ENCODE results near the gene SPRED3. TPM values are rescaled to one million over a fixed set of nuclear protein-coding genes. Genes with fewer than 3 reads are reported as not detected.

SPRED3 gene
- total RNA-seq, 2 experiments from 2014 or later, result 3.0 to 4.5 TPM

GRCh38 chr19:38385057-38385803 lies 3.3 kb upstream of the SPRED3 start:
- CTCF ChIA-PET, result interaction anchor here (1.0 kb wide), 1 partner anchor 11 kb away, joined by 4 read pairs; the partner anchor contains the start of gene PSMD8
- intact Hi-C loops (cut with DNase I, micrococcal nuclease), result loop anchor here (5.0 kb wide), 5 partner anchors 48 to 447 kb away; partner anchors contain the start of genes CATSPERG (in 1 of the 2), ECH1 (in 1 of the 2), EIF3K (in 1 of the 2) and MAP4K1 (in 1 of the 2)
- H3K9me3 Mint-ChIP-seq (ENCODE audit: low read depth), result no peaks in the 10 kb centered on the region
- H3K4me1 Mint-ChIP-seq, result peaks cover 24% of the 10 kb centered on the region
- ATAC-seq, result no peak
- H3K27ac Mint-ChIP-seq, result no peak overlapping the region
- peak; percentile 19 for DNase-seq
- H3K36me3 Mint-ChIP-seq (ENCODE audit: low read depth), result peaks cover 53% of the 10 kb centered on the region
- H3K4me3 Mint-ChIP-seq, result no peak overlapping the region
- POLR2A ChIA-PET, result interaction anchor here (1.1 kb wide), 1 partner anchor 11 kb away, joined by 3 read pairs; the partner anchor contains the start of gene PSMD8
- peaks cover 9% of the 10 kb centered on the region for H3K27me3 Mint-ChIP-seq

- DNase-seq (peak; percentile 30), ATAC-seq (no peak)
- CTCF ChIA-PET, result no interaction called here
- intact Hi-C loops (cut with DNase I, micrococcal nuclease), result loop anchor here (2.0 to 5.0 kb wide), 6 partner anchors 23 to 446 kb away; partner anchors contain the start of genes CATSPERG (in 1 of the 2), ECH1 (in 1 of the 2), EIF3K (in 1 of the 2) and MAP4K1 (in 1 of the 2)
- peaks cover 24% of the 10 kb centered on the region for H3K4me1 Mint-ChIP-seq
- H3K9me3 Mint-ChIP-seq (ENCODE audit: low read depth), result no peaks in the 10 kb centered on the region
- peaks cover 47% of the 10 kb centered on the region for H3K36me3 Mint-ChIP-seq (ENCODE audit: low read depth)
- no peak overlapping the region for H3K4me3 Mint-ChIP-seq
- POLR2A ChIA-PET, result no interaction called here
- H3K27me3 Mint-ChIP-seq, result peaks cover 11% of the 10 kb centered on the region
- no peak overlapping the region for H3K27ac Mint-ChIP-seq
Observed at GRCh38 chr19:38385804-38386257, 2.7 kb upstream of the SPRED3 start.

- DNase-seq, result no peak
- Mint-ChIP-seq H3K9me3 (ENCODE audit: low read depth) (no peaks in the 10 kb centered on the region), H3K4me1 (peaks cover 24% of the 10 kb centered on the region), H3K4me3 (no peak overlapping the region), H3K27me3 (peaks cover 13% of the 10 kb centered on the region), H3K27ac (no peak overlapping the region), H3K36me3 (ENCODE audit: low read depth) (peaks cover 41% of the 10 kb centered on the region)
- intact Hi-C loops (cut with DNase I, micrococcal nuclease), result loop anchor here (2.0 to 5.0 kb wide), 6 partner anchors 24 to 446 kb away; partner anchors contain the start of genes CATSPERG (in 1 of the 2), ECH1 (in 1 of the 2), EIF3K (in 1 of the 2) and MAP4K1 (in 1 of the 2)
- ChIA-PET POLR2A (no interaction called here), CTCF (interaction anchor here (0.6 kb wide), 1 partner anchor 12 kb away, joined by 7 read pairs; the partner anchor contains the start of gene PSMD8)
- ATAC-seq, result no peak
Observed at GRCh38 chr19:38386300-38386970, 2.1 kb upstream of the SPRED3 start.

- H3K36me3 Mint-ChIP-seq (ENCODE audit: low read depth), result peaks cover 35% of the 10 kb centered on the region
- intact Hi-C loops (cut with DNase I, micrococcal nuclease), result loop anchor here (1.0 to 5.0 kb wide), 7 partner anchors 24 to 445 kb away; partner anchors contain the start of genes CATSPERG (in 1 of the 2), ECH1 (in 1 of the 2), EIF3K (in 1 of the 2) and MAP4K1 (in 1 of the 2)
Observed at GRCh38 chr19:38386971-38387549, 1.4 kb upstream of the SPRED3 start.

GRCh38 chr19:38387550-38388348 lies 748 bp upstream of the SPRED3 start, which contains the start of gene GGN:
Gene GGN, minus strand, starts transcription at chr19:38388034. Its CDS starts 773 bp downstream, at chr19:38387261.
- POLR2A ChIA-PET, result interaction anchor here (0.5 to 1.9 kb wide), 7 partner anchors 10 to 1158 kb away, joined by 3 to 26 read pairs (median 3); partner anchors contain the start of genes FAM98C and PSMD8
- Mint-ChIP-seq H3K4me1 (peaks cover 26% of the 10 kb centered on the region), H3K27me3 (peaks cover 14% of the 10 kb centered on the region), H3K4me3 (peak within 1 kb of the TSS; percentile 75), H3K9me3 (ENCODE audit: low read depth) (no peaks in the 10 kb centered on the region), H3K27ac (peak within 1 kb of the TSS; percentile 76), H3K36me3 (ENCODE audit: low read depth) (peaks cover 28% of the 10 kb centered on the region)
- CTCF ChIA-PET, result interaction anchor here (0.7 to 3.6 kb wide), 4 partner anchors 12 to 105 kb away, joined by 3 to 28 read pairs (median 7); partner anchors contain the start of genes FAM98C and PSMD8
- intact Hi-C loops (cut with DNase I, micrococcal nuclease), result loop anchor here (1.0 to 5.0 kb wide), 14 partner anchors 13 to 463 kb away; partner anchors contain the start of genes PSMD8 (in 2 of the 2), CATSPERG (in 1 of the 2), ECH1 (in 1 of the 2) and EIF3K (in 1 of the 2)
- peak; percentile 94 for DNase-seq
- ATAC-seq, result peak; percentile 81

More at GRCh38 chr19:38386971-38387549, 1.4 kb upstream of the SPRED3 start:
- H3K4me1 Mint-ChIP-seq, result peaks cover 24% of the 10 kb centered on the region
- DNase-seq (no peak), ATAC-seq (no peak)
- ChIA-PET CTCF (interaction anchor here (0.7 to 3.6 kb wide), 4 partner anchors 13 to 104 kb away, joined by 3 to 28 read pairs (median 7); partner anchors contain the start of genes FAM98C and PSMD8), POLR2A (interaction anchor here (0.5 to 1.9 kb wide), 6 partner anchors 9 to 1158 kb away, joined by 3 to 26 read pairs (median 4); partner anchors contain the start of genes FAM98C and PSMD8)
- peak overlapping the region; percentile 74 for H3K4me3 Mint-ChIP-seq
- H3K9me3 Mint-ChIP-seq (ENCODE audit: low read depth), result no peaks in the 10 kb centered on the region
- H3K27ac Mint-ChIP-seq, result peak overlapping the region; percentile 27
- H3K27me3 Mint-ChIP-seq, result peaks cover 13% of the 10 kb centered on the region

GRCh38 chr19:38389101-38389925 lies 816 bp downstream of the SPRED3 start:
- Mint-ChIP-seq H3K27me3 (peaks cover 20% of the 10 kb centered on the region), H3K36me3 (ENCODE audit: low read depth) (peaks cover 16% of the 10 kb centered on the region), H3K4me1 (peaks cover 34% of the 10 kb centered on the region), H3K27ac (peak overlapping the region; percentile 68), H3K9me3 (ENCODE audit: low read depth) (no peaks in the 10 kb centered on the region), H3K4me3 (peak overlapping the region; percentile 75)
- ATAC-seq, result no peak
- CTCF ChIA-PET, result interaction anchor here (1.0 to 3.6 kb wide), 3 partner anchors 13 to 54 kb away, joined by 3 to 28 read pairs (median 4); partner anchors contain the start of genes CATSPERG, FAM98C and PSMD8
- intact Hi-C loops (cut with DNase I, micrococcal nuclease), result loop anchor here (2.0 to 5.0 kb wide), 6 partner anchors 15 to 443 kb away; partner anchors contain the start of genes CATSPERG (in 1 of the 2), ECH1 (in 1 of the 2), EIF3K (in 1 of the 2) and MAP4K1 (in 1 of the 2)
- DNase-seq, result peak; percentile 32
- POLR2A ChIA-PET, result interaction anchor here (1.2 kb wide), 1 partner anchor 345 kb away, joined by 3 read pairs; no protein-coding TSS in a partner anchor

- no peaks in the 10 kb centered on the region for H3K9me3 Mint-ChIP-seq (ENCODE audit: low read depth)
- POLR2A ChIA-PET, result interaction anchor here (0.6 to 1.2 kb wide), 2 partner anchors 13 to 344 kb away, joined by 3 read pairs; partner anchors contain the start of gene FAM98C
Observed at GRCh38 chr19:38389957-38390924, 1.7 kb downstream of the SPRED3 start.

GRCh38 chr19:38391911-38392464 lies 3.5 kb downstream of the SPRED3 start:
- peaks cover 8% of the 10 kb centered on the region for H3K36me3 Mint-ChIP-seq (ENCODE audit: low read depth)
- DNase-seq (no peak), ATAC-seq (no peak)
- ChIA-PET POLR2A (no interaction called here), CTCF (interaction anchor here (2.9 kb wide), 1 partner anchor 11 kb away, joined by 30 read pairs; the partner anchor contains the start of gene FAM98C)
- intact Hi-C loops (cut with DNase I, micrococcal nuclease), result no loop called here
- peaks cover 20% of the 10 kb centered on the region for H3K27me3 Mint-ChIP-seq
- no peaks in the 10 kb centered on the region for H3K9me3 Mint-ChIP-seq (ENCODE audit: low read depth)
- H3K27ac Mint-ChIP-seq, result no peak overlapping the region
- H3K4me1 Mint-ChIP-seq, result peaks cover 46% of the 10 kb centered on the region
- no peak overlapping the region for H3K4me3 Mint-ChIP-seq

More at GRCh38 chr19:38389957-38390924, 1.7 kb downstream of the SPRED3 start:
- CTCF ChIA-PET, result interaction anchor here (1.0 to 3.6 kb wide), 3 partner anchors 13 to 54 kb away, joined by 3 to 28 read pairs (median 4); partner anchors contain the start of genes CATSPERG, FAM98C and PSMD8
- intact Hi-C loops (cut with DNase I, micrococcal nuclease), result loop anchor here (2.0 to 5.0 kb wide), 6 partner anchors 15 to 442 kb away; partner anchors contain the start of genes CATSPERG (in 1 of the 2), ECH1 (in 1 of the 2), EIF3K (in 1 of the 2) and MAP4K1 (in 1 of the 2)
- ATAC-seq (no peak), DNase-seq (no peak)
- Mint-ChIP-seq H3K36me3 (ENCODE audit: low read depth) (peaks cover 6% of the 10 kb centered on the region), H3K27ac (no peak overlapping the region), H3K4me1 (peaks cover 38% of the 10 kb centered on the region), H3K4me3 (no peak overlapping the region), H3K27me3 (peaks cover 20% of the 10 kb centered on the region)
